Measurements from ENCODE around the gene TLL1. TPM values are rescaled to one million over a fixed set of nuclear protein-coding genes. Genes with fewer than 3 reads are reported as not detected.

Gene TLL1
- total RNA-seq, 2 experiments from 2014 or later, result not detected

- Mint-ChIP-seq H3K4me1 (no peaks in the 10 kb centered on the region), H3K36me3 (no peaks in the 10 kb centered on the region), H3K27ac (no peak overlapping the region), H3K4me3 (no peak overlapping the region), H3K9me3 (peaks cover 2% of the 10 kb centered on the region), H3K27me3 (no peaks in the 10 kb centered on the region)
- no peak for DNase-seq
These were observed 161.9 kb downstream of the TLL1 start for GRCh38 chr4:166034965-166035364.

GRCh38 chr4:166039822-166040221 is 166.8 kb downstream of the TLL1 start:
- DNase-seq, result no peak
- no peaks in the 10 kb centered on the region for H3K4me1 Mint-ChIP-seq
- H3K4me3 Mint-ChIP-seq, result no peak overlapping the region
- no peak overlapping the region for H3K27ac Mint-ChIP-seq
- H3K36me3 Mint-ChIP-seq, result no peaks in the 10 kb centered on the region
- no peaks in the 10 kb centered on the region for H3K27me3 Mint-ChIP-seq
- H3K9me3 Mint-ChIP-seq, result no peaks in the 10 kb centered on the region

GRCh38 chr4:166042510-166043055 is 169.5 kb downstream of the TLL1 start:
- Mint-ChIP-seq H3K27ac (no peak overlapping the region), H3K36me3 (no peaks in the 10 kb centered on the region), H3K9me3 (no peaks in the 10 kb centered on the region), H3K4me1 (no peaks in the 10 kb centered on the region), H3K4me3 (no peak overlapping the region), H3K27me3 (no peaks in the 10 kb centered on the region)
- no peak for DNase-seq

DNA sequence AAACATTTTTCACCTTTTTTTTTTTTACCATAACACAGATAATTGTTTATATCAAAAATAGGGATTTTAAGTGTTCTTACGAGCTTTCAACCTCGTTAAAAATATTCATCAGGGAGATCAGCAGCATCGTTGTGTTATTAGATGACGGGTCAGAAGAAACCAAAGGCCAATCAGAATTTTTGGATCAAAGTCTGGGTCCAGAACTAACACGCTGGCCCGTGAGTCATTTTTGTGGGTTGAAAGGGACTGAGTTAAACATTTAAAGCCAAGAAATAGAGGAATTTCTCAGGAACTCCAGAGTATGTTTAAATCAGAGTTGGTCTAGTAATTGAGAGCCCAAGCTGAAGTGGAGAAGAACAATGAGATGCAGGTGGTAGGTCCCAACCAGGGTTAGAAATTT is 170.8 kb downstream of the TLL1 start:
- Mint-ChIP-seq H3K4me1 (no peaks in the 10 kb centered on the region), H3K27ac (no peak overlapping the region), H3K4me3 (no peak overlapping the region), H3K9me3 (no peaks in the 10 kb centered on the region), H3K36me3 (no peaks in the 10 kb centered on the region), H3K27me3 (no peaks in the 10 kb centered on the region)
- DNase-seq, result no peak

GRCh38 chr4:166044871-166045270 is 171.8 kb downstream of the TLL1 start:
- H3K4me3 Mint-ChIP-seq, result no peak overlapping the region
- DNase-seq, result no peak
- no peaks in the 10 kb centered on the region for H3K9me3 Mint-ChIP-seq
- H3K4me1 Mint-ChIP-seq, result no peaks in the 10 kb centered on the region
- no peaks in the 10 kb centered on the region for H3K27me3 Mint-ChIP-seq
- no peak overlapping the region for H3K27ac Mint-ChIP-seq
- no peaks in the 10 kb centered on the region for H3K36me3 Mint-ChIP-seq

DNA sequence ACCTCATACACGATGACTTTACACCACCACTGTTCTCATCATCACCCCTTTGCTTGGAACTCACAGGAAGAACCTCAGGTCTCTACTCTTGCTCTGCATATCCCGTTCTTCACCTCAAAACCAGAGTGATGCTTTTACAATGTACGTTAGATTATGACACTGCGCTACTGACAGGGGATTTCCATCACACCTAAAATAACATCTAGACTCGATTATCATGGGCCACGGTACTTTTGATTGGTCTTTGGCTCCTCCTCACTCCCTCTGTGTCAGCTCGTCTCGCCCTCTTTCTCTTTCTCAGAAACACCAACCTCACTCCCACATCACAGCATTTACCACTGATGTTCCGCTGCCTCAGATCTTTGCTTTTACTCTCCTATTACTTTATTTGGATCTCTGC is 172.4 kb downstream of the TLL1 start:
- Mint-ChIP-seq H3K4me1 (no peaks in the 10 kb centered on the region), H3K9me3 (no peaks in the 10 kb centered on the region), H3K27ac (no peak overlapping the region), H3K36me3 (no peaks in the 10 kb centered on the region), H3K27me3 (no peaks in the 10 kb centered on the region), H3K4me3 (no peak overlapping the region)
- no peak for DNase-seq

- Mint-ChIP-seq H3K4me1 (no peaks in the 10 kb centered on the region), H3K27me3 (no peaks in the 10 kb centered on the region), H3K9me3 (no peaks in the 10 kb centered on the region), H3K36me3 (no peaks in the 10 kb centered on the region), H3K4me3 (no peak overlapping the region), H3K27ac (no peak overlapping the region)
- DNase-seq, result no peak
These were observed 176.0 kb downstream of the TLL1 start for GRCh38 chr4:166049036-166049435.

DNA sequence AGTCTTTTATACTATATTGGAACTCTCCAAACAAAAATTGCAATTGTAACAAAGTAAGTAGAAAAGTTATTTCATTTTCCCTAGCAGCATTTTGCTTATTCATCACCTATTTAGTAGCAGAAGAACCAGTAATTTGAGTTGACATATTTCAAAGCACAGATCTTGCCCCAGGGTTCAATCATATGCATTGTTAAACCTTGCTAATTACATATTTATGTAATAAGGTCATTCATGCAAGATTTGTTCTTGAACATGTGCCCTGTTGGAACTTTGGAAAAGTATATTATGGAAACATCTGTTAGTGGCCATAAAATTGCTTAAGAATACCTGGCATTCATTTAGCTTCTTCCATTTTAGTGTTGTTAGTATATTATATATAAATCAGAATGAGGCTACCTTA is 191.7 kb downstream of the TLL1 start:
- no peak for DNase-seq
- H3K27ac Mint-ChIP-seq, result no peak overlapping the region

DNA sequence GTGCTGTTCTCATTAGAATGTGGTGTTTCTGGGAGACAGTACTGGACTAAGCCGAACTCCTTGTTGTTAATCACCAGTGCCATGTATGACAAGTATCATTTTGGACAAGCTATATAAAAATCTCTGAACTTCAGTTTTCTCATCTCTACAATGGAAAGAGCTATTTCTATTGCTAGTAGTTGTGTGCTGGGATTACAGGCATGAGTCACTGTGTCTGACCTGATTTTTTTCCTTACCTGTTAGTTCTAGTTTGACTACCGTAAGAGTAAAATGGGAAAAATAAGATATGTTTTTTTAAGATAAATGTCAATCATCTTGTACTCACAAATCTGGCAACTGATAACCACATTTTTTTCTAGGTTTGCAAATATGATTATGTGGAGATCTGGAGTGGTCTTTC is 192.3 kb downstream of the TLL1 start:
- Mint-ChIP-seq H3K27ac (no peak overlapping the region), H3K9me3 (no peaks in the 10 kb centered on the region), H3K27me3 (no peaks in the 10 kb centered on the region), H3K4me1 (no peaks in the 10 kb centered on the region), H3K36me3 (no peaks in the 10 kb centered on the region), H3K4me3 (no peak overlapping the region)
- DNase-seq, result no peak

More for the DNA sequence above, 191.7 kb downstream of the TLL1 start:
- no peaks in the 10 kb centered on the region for H3K27me3 Mint-ChIP-seq
- no peak overlapping the region for H3K4me3 Mint-ChIP-seq
- no peaks in the 10 kb centered on the region for H3K9me3 Mint-ChIP-seq
- H3K4me1 Mint-ChIP-seq, result no peaks in the 10 kb centered on the region
- no peaks in the 10 kb centered on the region for H3K36me3 Mint-ChIP-seq

- Mint-ChIP-seq H3K9me3 (no peaks in the 10 kb centered on the region), H3K27ac (no peak overlapping the region), H3K27me3 (no peaks in the 10 kb centered on the region), H3K36me3 (no peaks in the 10 kb centered on the region), H3K4me3 (no peak overlapping the region), H3K4me1 (no peaks in the 10 kb centered on the region)
- no peak for DNase-seq
These were observed 193.9 kb downstream of the TLL1 start for GRCh38 chr4:166066936-166067335.

DNA sequence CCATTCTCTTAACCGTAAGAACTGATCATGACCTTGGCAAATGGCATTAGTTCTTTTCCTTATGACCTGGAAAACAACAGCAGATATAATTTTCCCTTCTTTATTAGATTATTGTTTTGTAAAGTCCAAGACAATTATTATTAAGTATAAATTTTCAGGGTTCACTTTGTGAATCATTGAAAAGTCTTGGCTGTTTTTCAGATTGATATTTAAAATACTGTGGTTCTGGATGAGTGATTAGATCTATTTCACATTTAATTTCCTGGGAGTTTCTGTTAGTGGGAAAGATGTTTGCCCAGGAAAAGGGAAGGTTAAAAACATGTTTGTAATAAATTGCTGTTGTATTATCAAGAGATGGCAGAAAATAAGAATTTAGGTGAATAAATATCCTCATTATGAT is 194.9 kb downstream of the TLL1 start:
- Mint-ChIP-seq H3K4me1 (no peaks in the 10 kb centered on the region), H3K4me3 (no peak overlapping the region), H3K27ac (no peak overlapping the region), H3K27me3 (no peaks in the 10 kb centered on the region), H3K36me3 (no peaks in the 10 kb centered on the region), H3K9me3 (no peaks in the 10 kb centered on the region)
- no peak for DNase-seq

DNA sequence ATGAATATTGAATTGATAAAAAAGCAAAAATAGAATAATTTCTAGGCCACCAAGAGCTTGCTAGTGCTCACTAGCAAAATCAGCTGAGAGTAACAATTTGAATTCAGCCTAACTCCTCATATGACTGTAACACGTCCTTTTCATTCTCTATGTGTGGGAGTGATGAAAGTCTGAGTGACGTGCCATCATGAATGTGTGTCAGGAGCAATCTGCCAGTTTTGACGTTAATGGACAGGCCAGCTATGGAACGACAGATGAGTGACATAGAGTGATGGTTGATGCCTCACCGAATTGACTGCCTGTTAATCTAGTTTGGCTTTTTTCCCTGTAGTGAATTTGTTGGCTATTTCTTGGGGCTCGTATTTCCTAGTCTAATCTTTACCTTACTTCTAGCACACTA is 200.7 kb downstream of the TLL1 start:
- no peak overlapping the region for H3K4me3 Mint-ChIP-seq
- no peak overlapping the region for H3K27ac Mint-ChIP-seq
- no peaks in the 10 kb centered on the region for H3K27me3 Mint-ChIP-seq
- no peaks in the 10 kb centered on the region for H3K36me3 Mint-ChIP-seq
- DNase-seq, result no peak
- H3K9me3 Mint-ChIP-seq, result no peaks in the 10 kb centered on the region
- H3K4me1 Mint-ChIP-seq, result no peaks in the 10 kb centered on the region

GRCh38 chr4:166075599-166075998 is 202.6 kb downstream of the TLL1 start:
- H3K4me1 Mint-ChIP-seq, result no peaks in the 10 kb centered on the region
- H3K27me3 Mint-ChIP-seq, result no peaks in the 10 kb centered on the region
- H3K4me3 Mint-ChIP-seq, result no peak overlapping the region
- H3K27ac Mint-ChIP-seq, result no peak overlapping the region
- H3K36me3 Mint-ChIP-seq, result no peaks in the 10 kb centered on the region
- H3K9me3 Mint-ChIP-seq, result peaks cover 6% of the 10 kb centered on the region
- DNase-seq, result no peak

- H3K27ac Mint-ChIP-seq, result no peak overlapping the region
- no peaks in the 10 kb centered on the region for H3K36me3 Mint-ChIP-seq
- H3K27me3 Mint-ChIP-seq, result no peaks in the 10 kb centered on the region
- no peak for DNase-seq
- no peaks in the 10 kb centered on the region for H3K4me1 Mint-ChIP-seq
- H3K4me3 Mint-ChIP-seq, result no peak overlapping the region
- peaks cover 9% of the 10 kb centered on the region for H3K9me3 Mint-ChIP-seq
These were observed 204.7 kb downstream of the TLL1 start for GRCh38 chr4:166077782-166078181.

DNA sequence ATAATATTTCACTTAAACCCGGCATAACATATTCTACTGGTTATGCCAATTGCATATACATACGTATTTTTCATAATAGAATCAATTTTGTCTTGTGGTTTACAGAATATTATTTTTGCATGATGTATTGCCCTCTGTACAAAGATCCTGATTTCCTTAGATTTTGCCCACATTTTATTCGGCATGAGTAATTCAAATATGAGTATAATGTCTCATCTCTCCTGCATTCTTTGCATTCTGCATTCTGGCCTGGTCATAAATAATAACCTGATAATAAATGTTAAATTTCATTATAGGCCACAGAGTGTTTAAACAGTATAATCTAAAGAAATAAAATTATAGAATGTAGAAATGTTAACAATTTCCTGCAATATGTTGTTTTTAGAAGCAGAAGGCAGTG is 205.3 kb downstream of the TLL1 start:
- no peak for DNase-seq
- H3K27me3 Mint-ChIP-seq, result no peaks in the 10 kb centered on the region
- H3K27ac Mint-ChIP-seq, result no peak overlapping the region
- H3K9me3 Mint-ChIP-seq, result peaks cover 9% of the 10 kb centered on the region
- no peak overlapping the region for H3K4me3 Mint-ChIP-seq
- no peaks in the 10 kb centered on the region for H3K36me3 Mint-ChIP-seq
- H3K4me1 Mint-ChIP-seq, result no peaks in the 10 kb centered on the region

DNA sequence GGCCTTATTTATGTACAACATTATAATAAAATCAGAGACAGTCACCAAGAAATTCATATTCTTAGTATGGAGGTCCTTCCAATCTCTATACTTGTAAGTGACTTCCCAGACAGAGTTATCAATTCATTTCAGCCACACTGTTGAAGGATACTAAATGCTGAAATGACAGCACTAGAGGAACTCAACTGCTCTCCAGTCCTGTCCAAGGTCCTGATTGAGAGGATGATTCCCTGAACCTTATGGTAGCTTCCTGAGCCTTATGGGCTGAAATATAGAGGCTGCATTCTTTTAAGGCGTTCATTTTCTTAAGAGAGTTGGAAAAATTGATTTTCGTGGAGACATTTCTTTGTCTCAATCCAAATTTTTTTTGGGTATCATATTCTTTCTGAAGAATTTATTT is 205.9 kb downstream of the TLL1 start:
- no peaks in the 10 kb centered on the region for H3K4me1 Mint-ChIP-seq
- peaks cover 9% of the 10 kb centered on the region for H3K9me3 Mint-ChIP-seq
- no peaks in the 10 kb centered on the region for H3K36me3 Mint-ChIP-seq
- no peak overlapping the region for H3K27ac Mint-ChIP-seq
- no peaks in the 10 kb centered on the region for H3K27me3 Mint-ChIP-seq
- no peak overlapping the region for H3K4me3 Mint-ChIP-seq
- DNase-seq, result no peak

DNA sequence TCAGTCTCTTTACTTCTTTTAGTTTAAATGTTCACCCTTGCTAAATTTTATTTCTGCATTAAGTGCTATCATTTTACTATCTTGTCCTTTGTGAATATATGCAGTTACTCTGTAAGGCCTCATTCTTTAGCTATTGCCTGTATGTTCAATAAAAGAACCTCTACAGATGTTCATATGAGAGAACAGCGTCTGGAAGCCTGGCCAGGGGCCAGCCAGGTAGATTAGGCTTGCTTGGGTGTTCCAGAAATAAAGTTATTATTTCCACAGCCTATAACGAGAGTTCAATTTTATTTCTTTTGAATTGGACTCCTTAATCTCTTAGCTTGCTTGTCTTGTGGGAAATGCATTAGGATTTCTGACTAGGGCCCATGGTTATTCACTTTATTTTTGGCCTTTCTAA is 214.5 kb downstream of the TLL1 start:
- H3K36me3 Mint-ChIP-seq, result no peaks in the 10 kb centered on the region
- H3K4me1 Mint-ChIP-seq, result no peaks in the 10 kb centered on the region
- no peaks in the 10 kb centered on the region for H3K9me3 Mint-ChIP-seq
- no peak overlapping the region for H3K4me3 Mint-ChIP-seq
- no peaks in the 10 kb centered on the region for H3K27me3 Mint-ChIP-seq
- no peak overlapping the region for H3K27ac Mint-ChIP-seq
- no peak for DNase-seq
